ENCODE results near the gene TM9SF3.

DNA sequence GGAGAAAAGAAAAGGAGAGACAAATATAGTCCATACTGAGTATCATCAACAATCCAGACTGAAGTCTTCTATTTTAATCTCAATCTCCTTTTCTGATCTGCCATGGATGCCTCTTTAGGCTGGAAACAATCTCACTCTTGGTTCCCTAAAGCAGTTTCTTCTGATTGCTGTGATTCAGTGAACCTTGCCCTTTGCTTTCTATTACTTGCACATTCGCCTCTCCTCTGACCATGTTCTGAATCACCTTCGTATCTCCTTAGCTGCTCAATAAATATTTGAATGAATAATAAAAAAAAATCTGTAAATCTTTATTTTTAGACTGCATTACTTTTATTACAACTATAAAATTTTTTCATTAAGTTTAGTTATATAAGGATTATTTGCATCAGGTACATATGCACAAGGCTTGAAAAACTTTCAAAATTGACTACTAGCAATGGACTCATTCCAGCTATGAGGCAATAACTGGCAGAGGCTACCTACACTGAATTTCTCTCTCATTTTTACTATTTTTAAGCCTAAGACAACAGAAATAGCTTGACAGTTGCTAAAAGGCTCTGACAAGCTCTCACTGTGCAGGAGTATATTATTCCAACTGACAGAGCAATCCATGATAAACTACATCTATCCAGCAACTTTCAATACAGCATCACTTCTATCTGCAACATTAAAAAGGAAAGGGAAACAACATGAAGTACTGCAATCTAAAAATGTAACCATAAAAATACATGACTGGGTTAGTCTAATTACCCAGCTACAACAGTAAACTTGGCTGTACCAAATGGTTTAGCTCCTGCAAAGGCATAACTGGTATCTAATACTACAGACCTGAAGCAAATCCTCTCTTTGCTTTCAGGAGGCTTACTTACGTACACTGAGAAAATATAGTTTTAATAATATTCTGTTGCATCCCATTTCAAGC lies 25.6 kb downstream of the TM9SF3 start:
- TF ChIP-seq EZH2 (IDR thresholded peaks at IDR 0.05; ENCODE audit: low read length, missing control alignments) = no peak
- TF ChIP-seq, protein P1, sequence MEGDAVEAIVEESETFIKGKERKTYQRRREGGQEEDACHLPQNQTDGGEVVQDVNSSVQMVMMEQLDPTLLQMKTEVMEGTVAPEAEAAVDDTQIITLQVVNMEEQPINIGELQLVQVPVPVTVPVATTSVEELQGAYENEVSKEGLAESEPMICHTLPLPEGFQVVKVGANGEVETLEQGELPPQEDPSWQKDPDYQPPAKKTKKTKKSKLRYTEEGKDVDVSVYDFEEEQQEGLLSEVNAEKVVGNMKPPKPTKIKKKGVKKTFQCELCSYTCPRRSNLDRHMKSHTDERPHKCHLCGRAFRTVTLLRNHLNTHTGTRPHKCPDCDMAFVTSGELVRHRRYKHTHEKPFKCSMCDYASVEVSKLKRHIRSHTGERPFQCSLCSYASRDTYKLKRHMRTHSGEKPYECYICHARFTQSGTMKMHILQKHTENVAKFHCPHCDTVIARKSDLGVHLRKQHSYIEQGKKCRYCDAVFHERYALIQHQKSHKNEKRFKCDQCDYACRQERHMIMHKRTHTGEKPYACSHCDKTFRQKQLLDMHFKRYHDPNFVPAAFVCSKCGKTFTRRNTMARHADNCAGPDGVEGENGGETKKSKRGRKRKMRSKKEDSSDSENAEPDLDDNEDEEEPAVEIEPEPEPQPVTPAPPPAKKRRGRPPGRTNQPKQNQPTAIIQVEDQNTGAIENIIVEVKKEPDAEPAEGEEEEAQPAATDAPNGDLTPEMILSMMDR (conservative IDR thresholded peaks at IDR 0.05 in 1 of 2, IDR thresholded peaks at IDR 0.05 in 1 of 2; ENCODE audit: low read depth in 1 of 2, low read length in 2 of 2) = no peak
